Measurements from ENCODE around the gene UBFD1. TPM values are rescaled to one million over a fixed set of nuclear protein-coding genes. Genes with fewer than 3 reads are reported as not detected.

UBFD1 gene
- total RNA-seq, 1 experiment from 2014 or later, result 98.2 TPM

- TF ChIP-seq EZH2 (IDR thresholded peaks at IDR 0.05; ENCODE audit: low read depth) (no peak), CTCF (conservative IDR thresholded peaks at IDR 0.05) (no peak)
- no TSS peak for BruUV-seq (replicated peaks)
- H3K9me2 ChIP-seq (ENCODE audit: insufficient read depth), result no peaks in the 10 kb centered on the region
- no peak overlapping the region for H3K4me2 ChIP-seq
- ChIA-PET POLR2A (ENCODE audit: unreplicated experiment) (interaction anchor here (0.7 kb wide), 1 partner anchor 97 kb away, joined by 8 read pairs; no protein-coding TSS in a partner anchor), CTCF (interaction anchor here (0.6 to 1.4 kb wide), 2 partner anchors 57 to 957 kb away, joined by 3 to 8 read pairs; no protein-coding TSS in a partner anchor)
- H4K20me1 ChIP-seq (ENCODE audit: insufficient read depth), result peaks cover 25% of the 10 kb centered on the region
- H3K27ac ChIP-seq, result no peak overlapping the region
- H3K27me3 ChIP-seq (ENCODE audit: insufficient read depth, low read depth), result no peaks in the 10 kb centered on the region
- H2AFZ ChIP-seq, result no peak overlapping the region
- peaks cover 38% of the 10 kb centered on the region for H3K79me2 ChIP-seq (ENCODE audit: low read depth)
- peaks cover 9% of the 10 kb centered on the region; the same call in 1 of the 2 replicates for H3K36me3 ChIP-seq (ENCODE audit: low read depth)
- no peak for DNase-seq
- H3K4me1 ChIP-seq (replicated peaks; ENCODE audit: insufficient read depth), result peaks cover 3% of the 10 kb centered on the region; the same call in 1 of the 2 replicates
- intact Hi-C loops (cut with micrococcal nuclease; ENCODE audit: unreplicated experiment), result loop anchor here (5.0 kb wide), 1 partner anchor 45 kb away; the partner anchor contains the start of genes DCTN5 and PALB2
- H3F3A ChIP-seq (ENCODE audit: insufficient read depth, low read depth), result no peaks in the 10 kb centered on the region
- H3K9me3 ChIP-seq (ENCODE audit: insufficient read depth, low read depth), result no peaks in the 10 kb centered on the region
- no peak overlapping the region for H3K4me3 ChIP-seq
Measured at GRCh38 chr16:23597003-23597756, 39.7 kb downstream of the UBFD1 start.

GRCh38 chr16:23607726-23608125, 50.2 kb downstream of the UBFD1 start:
- intact Hi-C loops (cut with micrococcal nuclease; ENCODE audit: unreplicated experiment), result no loop called here
- Histone ChIP-seq H3K27me3 (ENCODE audit: insufficient read depth, low read depth) (no peaks in the 10 kb centered on the region), H3K4me3 (no peak overlapping the region), H2AFZ (no peak overlapping the region), H3K79me2 (ENCODE audit: low read depth) (no peaks in the 10 kb centered on the region), H3K4me1 (replicated peaks; ENCODE audit: insufficient read depth) (no peaks in the 10 kb centered on the region), H3F3A (ENCODE audit: insufficient read depth, low read depth) (peaks cover 4% of the 10 kb centered on the region; the same call in 1 of the 2 replicates), H4K20me1 (ENCODE audit: insufficient read depth) (no peaks in the 10 kb centered on the region), H3K4me2 (no peak overlapping the region), H3K9me2 (ENCODE audit: insufficient read depth) (no peaks in the 10 kb centered on the region), H3K27ac (no peak overlapping the region), H3K9me3 (ENCODE audit: insufficient read depth, low read depth) (no peaks in the 10 kb centered on the region), H3K36me3 (ENCODE audit: low read depth) (peaks cover 11% of the 10 kb centered on the region; the same call in 1 of the 2 replicates)
- ChIA-PET CTCF (no interaction called here), POLR2A (ENCODE audit: unreplicated experiment) (no interaction called here)
- TF ChIP-seq CTCF (conservative IDR thresholded peaks at IDR 0.05) (no peak), EZH2 (IDR thresholded peaks at IDR 0.05; ENCODE audit: low read depth) (no peak)
- DNase-seq, result no peak
- BruUV-seq (replicated peaks), result no TSS peak

DNA sequence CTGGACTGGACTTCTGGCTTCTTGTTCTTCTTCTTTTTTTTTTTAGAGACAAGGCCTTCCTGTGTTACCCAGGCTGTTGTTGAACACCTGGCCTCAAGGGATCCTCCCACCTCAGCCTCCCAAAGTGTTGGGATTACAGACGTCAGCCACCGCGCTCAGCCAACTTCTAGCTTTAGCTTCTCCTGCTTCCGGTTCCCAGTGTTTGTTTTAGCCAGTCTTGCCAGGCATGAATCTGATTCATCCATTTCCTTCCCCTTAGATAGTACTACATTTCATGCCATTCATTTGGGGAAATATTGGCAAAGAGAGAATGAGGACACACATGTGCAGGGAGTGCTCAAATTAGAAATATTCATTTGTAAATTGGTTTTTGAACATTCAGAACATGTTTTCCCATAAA, 50.7 kb downstream of the UBFD1 start:
- Histone ChIP-seq H3F3A (ENCODE audit: insufficient read depth, low read depth) (peaks cover 4% of the 10 kb centered on the region; the same call in 1 of the 2 replicates), H3K9me2 (ENCODE audit: insufficient read depth) (no peaks in the 10 kb centered on the region), H3K4me1 (replicated peaks; ENCODE audit: insufficient read depth) (no peaks in the 10 kb centered on the region), H2AFZ (no peak overlapping the region), H3K4me3 (no peak overlapping the region), H4K20me1 (ENCODE audit: insufficient read depth) (no peaks in the 10 kb centered on the region), H3K36me3 (ENCODE audit: low read depth) (peaks cover 7% of the 10 kb centered on the region; the same call in 1 of the 2 replicates), H3K79me2 (ENCODE audit: low read depth) (no peaks in the 10 kb centered on the region), H3K27me3 (ENCODE audit: insufficient read depth, low read depth) (no peaks in the 10 kb centered on the region), H3K27ac (no peak overlapping the region), H3K4me2 (no peak overlapping the region), H3K9me3 (ENCODE audit: insufficient read depth, low read depth) (no peaks in the 10 kb centered on the region)
- POLR2A ChIA-PET (ENCODE audit: unreplicated experiment), result no interaction called here
- BruUV-seq (replicated peaks), result no TSS peak
- no peak for DNase-seq
- CTCF ChIA-PET, result no interaction called here
- intact Hi-C loops (cut with micrococcal nuclease; ENCODE audit: unreplicated experiment), result no loop called here
- TF ChIP-seq EZH2 (IDR thresholded peaks at IDR 0.05; ENCODE audit: low read depth) (no peak), CTCF (conservative IDR thresholded peaks at IDR 0.05) (no peak)

Data from PC-9 (cell line).